ENCODE results near the gene RUNX2.

RUNX2 gene

GRCh38 chr6:45436544-45437438 is 108.7 kb downstream of the RUNX2 start:
- peak; percentile 34 for DNase-seq

GRCh38 chr6:45437439-45437815 is 109.3 kb downstream of the RUNX2 start:
- DNase-seq = no peak

- DNase-seq = no peak
These were observed 110.0 kb downstream of the RUNX2 start for GRCh38 chr6:45438151-45438550.

- peak; percentile 17 for DNase-seq
These were observed 110.8 kb downstream of the RUNX2 start for GRCh38 chr6:45438849-45439406.

GRCh38 chr6:45439459-45439858 is 111.3 kb downstream of the RUNX2 start:
- no peak for DNase-seq

GRCh38 chr6:45439861-45440388 is 111.8 kb downstream of the RUNX2 start:
- no peak for DNase-seq

GRCh38 chr6:45441851-45442453 is 113.8 kb downstream of the RUNX2 start:
- no peak for DNase-seq

GRCh38 chr6:45442716-45443115 is 114.6 kb downstream of the RUNX2 start:
- DNase-seq = no peak

GRCh38 chr6:45445364-45445748 is 117.2 kb downstream of the RUNX2 start:
- DNase-seq = no peak

GRCh38 chr6:45445749-45446549 is 117.8 kb downstream of the RUNX2 start:
- DNase-seq = peak; percentile 40

- DNase-seq = no peak
These were observed 118.9 kb downstream of the RUNX2 start for GRCh38 chr6:45447005-45447404.

GRCh38 chr6:45447716-45448115 is 119.6 kb downstream of the RUNX2 start:
- DNase-seq = no peak

- no peak for DNase-seq
These were observed 120.6 kb downstream of the RUNX2 start for GRCh38 chr6:45448417-45449389.

- DNase-seq = no peak
These were observed 122.0 kb downstream of the RUNX2 start for GRCh38 chr6:45450132-45450531.

- no peak for DNase-seq
These were observed 122.7 kb downstream of the RUNX2 start for GRCh38 chr6:45450831-45451230.

GRCh38 chr6:45454008-45454911 is 126.1 kb downstream of the RUNX2 start:
- no peak for DNase-seq

GRCh38 chr6:45455408-45455807 is 127.3 kb downstream of the RUNX2 start:
- no peak for DNase-seq

- no peak for DNase-seq
These were observed 129.0 kb downstream of the RUNX2 start for GRCh38 chr6:45457141-45457540.

GRCh38 chr6:45458672-45459071 is 130.5 kb downstream of the RUNX2 start:
- DNase-seq = no peak

- no peak for DNase-seq
These were observed 132.0 kb downstream of the RUNX2 start for GRCh38 chr6:45460166-45460565.

GRCh38 chr6:45461486-45461885 is 133.4 kb downstream of the RUNX2 start:
- DNase-seq = no peak

Measured in CD4-positive, alpha-beta T cell treated with Interleukin-17A for 4 hours (primary cell).